Neuronal stem cell (in vitro differentiated cells): ENCODE data around the gene ZNF780B.

Experiments
- DNase-seq: peaks from one replicate; pipeline ENCODE4 v3.0.0-alpha.2; 2013; ENCODE audit warnings: low spot score
- H2AFZ ChIP-seq: one replicate; pipeline ENCODE4 v1.6.1; 2013; ENCODE audit warnings: mild to moderate bottlenecking, low read length, inconsistent platforms
- H2AK5ac ChIP-seq: 2 replicates; pipeline ENCODE4 v1.6.1; 2013; ENCODE audit warnings: low read depth, mild to moderate bottlenecking, inconsistent platforms, low read length, moderate library complexity, mixed read lengths
- H2BK120ac ChIP-seq: 2 replicates; pipeline ENCODE4 v1.6.1; 2013; ENCODE audit warnings: low read depth, mild to moderate bottlenecking, inconsistent platforms, low read length, moderate library complexity, mixed read lengths
- H2BK12ac ChIP-seq: one replicate; pipeline ENCODE4 v1.6.1; 2013; ENCODE audit warnings: low read length, inconsistent platforms
- H2BK15ac ChIP-seq: 2 replicates; pipeline ENCODE4 v1.6.1; 2013; ENCODE audit warnings: mild to moderate bottlenecking, low read length, inconsistent platforms, mixed read lengths
- H2BK5ac ChIP-seq: one replicate; pipeline ENCODE4 v1.6.1; 2013; ENCODE audit warnings: inconsistent platforms, mild to moderate bottlenecking, low read length, moderate library complexity
- H3K14ac ChIP-seq: one replicate; pipeline ENCODE4 v1.6.1; 2013; ENCODE audit warnings: low read length, inconsistent platforms
- H3K18ac ChIP-seq: 2 replicates; pipeline ENCODE4 v1.6.1; 2013; ENCODE audit warnings: low read length, inconsistent platforms
- H3K23ac ChIP-seq: 2 replicates; pipeline ENCODE4 v1.6.1; 2013; ENCODE audit warnings: low read depth, mild to moderate bottlenecking, mixed read lengths, low read length, inconsistent platforms; ENCODE audit not compliant: poor library complexity
- H3K27ac ChIP-seq: replicated peaks from 3 replicates; pipeline ENCODE4 v1.5.1; 2013; ENCODE audit warnings: low read length, inconsistent platforms
- H3K27me3 ChIP-seq, 3 experiments: 2 replicates each; pipeline ENCODE4 v1.6.1; 2013; ENCODE audit warnings: low read length in 3 of 3, mild to moderate bottlenecking in 2 of 3, inconsistent platforms in 1 of 3, low read depth in 1 of 3, mixed read lengths in 1 of 3, moderate library complexity in 1 of 3; ENCODE audit not compliant: control insufficient read depth in 3 of 3, insufficient read depth in 3 of 3
- H3K36me3 ChIP-seq, 2 donors: replicated peaks in 1 of 2; 2 replicates each; pipeline ENCODE4 v1.6.1; 2013; ENCODE audit warnings: low read length in 2 of 2; ENCODE audit not compliant: control insufficient read depth in 2 of 2, insufficient read depth in 2 of 2
- H3K4ac ChIP-seq: 2 replicates; pipeline ENCODE4 v1.6.1; 2013; ENCODE audit warnings: inconsistent platforms, mild to moderate bottlenecking, low read length, moderate library complexity
- H3K4me1 ChIP-seq, 2 donors: 1 replicate in 1 of 2; 2 replicates in 1 of 2; pipeline ENCODE4 v1.6.1; 2013; ENCODE audit warnings: low read length in 2 of 2, low read depth in 1 of 2; ENCODE audit not compliant: control insufficient read depth in 2 of 2, insufficient read depth in 1 of 2
- H3K4me2 ChIP-seq: one replicate; pipeline ENCODE4 v1.6.1; 2013; ENCODE audit warnings: mild to moderate bottlenecking, low read length, inconsistent platforms; ENCODE audit not compliant: insufficient read depth, poor library complexity, severe bottlenecking
- H3K4me3 ChIP-seq, 2 donors: 2 replicates each; pipeline ENCODE4 v1.5.1; 2013; ENCODE audit warnings: low read length in 2 of 2, mild to moderate bottlenecking in 2 of 2, inconsistent platforms in 1 of 2, moderate library complexity in 1 of 2
- H3K79me1 ChIP-seq: one replicate; pipeline ENCODE4 v1.6.1; 2013; ENCODE audit warnings: low read depth, mild to moderate bottlenecking, inconsistent platforms, low read length, moderate library complexity
- H3K9ac ChIP-seq: one replicate; pipeline ENCODE4 v1.6.1; 2013; ENCODE audit warnings: mild to moderate bottlenecking, low read depth, low read length, inconsistent platforms; ENCODE audit not compliant: poor library complexity
- H3K9me3 ChIP-seq, 2 donors: replicated peaks in 1 of 2; 2 replicates each; pipeline versions ENCODE3 to v1.6.1; 2013; ENCODE audit warnings: low read length in 2 of 2, mild to moderate bottlenecking in 2 of 2, inconsistent platforms in 1 of 2, low read depth in 1 of 2, mixed read lengths in 1 of 2, moderate library complexity in 1 of 2; ENCODE audit not compliant: control insufficient read depth in 2 of 2, insufficient read depth in 1 of 2
- H4K8ac ChIP-seq: one replicate; pipeline ENCODE4 v1.6.1; 2013; ENCODE audit warnings: low read depth, mild to moderate bottlenecking, inconsistent platforms, low read length, moderate library complexity
- H4K91ac ChIP-seq: one replicate; pipeline ENCODE4 v1.6.1; 2013; ENCODE audit warnings: low read length, low read depth, mild to moderate bottlenecking, inconsistent platforms; ENCODE audit not compliant: poor library complexity
- WGBS, 2 donors: extraction: QIAGEN DNeasy Blood & Tissue Kit; methylation state at CpG; one replicate each; pipeline ENCODE4 v1.1.7; 2013; ENCODE audit warnings: missing lambda C conversion rate in 2 of 2, mixed read lengths in 1 of 2; ENCODE audit not compliant: insufficient read length in 2 of 2, insufficient replicate concordance in 1 of 2; ENCODE audit errors: extremely low coverage in 2 of 2; 5-methylcytosine and 5-hydroxymethylcytosine counted together

ZNF780B gene

DNA sequence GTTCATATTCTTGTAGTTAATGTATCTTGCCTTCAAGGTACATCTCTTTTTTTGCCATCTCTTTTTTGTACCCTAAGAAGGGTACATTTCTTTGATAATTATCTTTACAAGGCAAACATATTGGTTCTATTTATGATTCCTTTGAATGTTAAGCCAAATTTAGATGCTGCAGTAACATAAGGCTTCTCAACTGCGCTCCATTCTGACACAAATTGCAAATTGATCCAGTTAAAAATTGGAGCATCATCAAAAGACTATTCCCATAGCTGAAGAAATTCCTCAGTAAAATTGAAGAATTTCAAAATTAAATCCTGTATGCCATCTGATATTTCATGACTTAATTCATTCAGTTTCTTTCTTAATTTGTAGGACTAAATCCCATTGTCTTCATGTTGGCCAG, 37.4 kb upstream of the ZNF780B start:
- H3K9ac ChIP-seq = no peak overlapping the region
- H3K79me1 ChIP-seq = no peaks in the 10 kb centered on the region
- H3K14ac ChIP-seq = no peak overlapping the region
- H2BK12ac ChIP-seq = no peak overlapping the region
- no peak overlapping the region for H3K4me3 ChIP-seq
- no peak overlapping the region for H2AK5ac ChIP-seq
- H3K36me3 ChIP-seq = no peaks in the 10 kb centered on the region
- peaks cover 3 to 4% of the 10 kb centered on the region in 2 donors for H3K4me1 ChIP-seq
- no peak overlapping the region for H4K8ac ChIP-seq
- no peak overlapping the region for H3K27ac ChIP-seq
- H2BK15ac ChIP-seq = no peak overlapping the region
- no peak overlapping the region for H2BK120ac ChIP-seq
- DNase-seq = no peak
- no peak overlapping the region for H3K4me2 ChIP-seq
- no peak overlapping the region for H3K18ac ChIP-seq
- no peak overlapping the region for H3K23ac ChIP-seq
- H2BK5ac ChIP-seq = no peak overlapping the region
- no peak overlapping the region for H2AFZ ChIP-seq
- no peak overlapping the region for H3K4ac ChIP-seq
- WGBS, 2 donors = no CpG with 5 or more reads among the region's 1 CpG
- no peak overlapping the region for H4K91ac ChIP-seq
- no peaks in the 10 kb centered on the region for H3K27me3 ChIP-seq
- H3K9me3 ChIP-seq = peaks cover 0 to 9% of the 10 kb centered on the region in 2 donors

DNA sequence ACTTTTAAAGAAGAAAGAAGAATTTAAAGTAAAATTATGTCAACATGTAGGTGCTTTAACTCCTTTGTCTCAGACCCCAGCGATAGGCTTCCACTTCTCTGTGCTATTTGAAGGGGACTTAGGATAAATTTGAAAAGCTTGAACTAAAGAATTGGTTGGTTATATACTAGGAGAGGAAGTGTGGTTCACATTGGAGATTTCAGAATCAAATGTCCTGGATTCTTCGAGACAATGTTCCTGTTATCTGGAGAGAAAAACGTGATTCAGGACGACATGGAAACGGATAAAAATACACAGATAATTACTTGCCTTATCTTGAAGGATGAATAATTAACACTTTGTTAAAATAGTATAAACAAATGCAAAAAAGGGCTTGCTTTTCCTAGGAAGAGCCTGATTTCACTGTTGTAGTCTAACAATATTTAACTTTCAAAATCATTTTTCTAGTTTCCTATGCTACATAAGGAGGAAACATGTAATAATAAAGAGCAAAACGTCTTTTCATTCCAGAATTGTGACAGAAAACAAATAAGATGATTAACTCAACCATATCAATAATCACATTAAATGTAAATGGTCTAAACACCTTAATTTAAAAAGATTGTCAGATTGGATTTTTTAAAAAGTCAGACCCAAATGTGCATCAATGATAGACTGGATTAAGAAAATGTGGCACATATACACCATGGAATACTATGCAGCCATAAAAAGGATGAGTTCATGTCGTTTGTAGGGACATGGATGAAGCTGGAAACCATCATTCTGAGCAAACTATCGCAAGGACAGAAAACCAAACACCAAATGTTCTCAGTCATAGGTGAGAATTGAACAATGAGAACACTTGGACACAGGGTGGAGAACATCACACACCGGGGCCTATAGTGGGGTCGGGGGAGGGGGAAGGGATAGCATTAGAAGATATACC, 35.4 kb upstream of the ZNF780B start:
- no peaks in the 10 kb centered on the region for H3K79me1 ChIP-seq
- H4K8ac ChIP-seq = no peak overlapping the region
- H2AK5ac ChIP-seq = no peak overlapping the region
- H3K4me2 ChIP-seq = peak overlapping the region; percentile 81
- no peaks in the 10 kb centered on the region for H3K36me3 ChIP-seq
- H2BK12ac ChIP-seq = no peak overlapping the region
- H3K23ac ChIP-seq = no peak overlapping the region
- H3K4me3 ChIP-seq = peak overlapping the region; percentile 74 to 93
- no peaks in the 10 kb centered on the region for H3K27me3 ChIP-seq
- no peak overlapping the region for H2BK120ac ChIP-seq
- no CpG with 5 or more reads among the region's 10 CpGs for WGBS, 2 donors
- no peak overlapping the region for H2BK5ac ChIP-seq
- H3K4ac ChIP-seq = no peak overlapping the region
- H2BK15ac ChIP-seq = no peak overlapping the region
- peak overlapping the region; percentile 94 for H2AFZ ChIP-seq
- no peak overlapping the region for H4K91ac ChIP-seq
- no peak for DNase-seq
- no peak overlapping the region for H3K18ac ChIP-seq
- peaks cover 0 to 13% of the 10 kb centered on the region in 2 donors for H3K9me3 ChIP-seq
- no peak overlapping the region for H3K9ac ChIP-seq
- no peak overlapping the region for H3K27ac ChIP-seq
- H3K4me1 ChIP-seq = peaks cover 3 to 4% of the 10 kb centered on the region in 2 donors
- no peak overlapping the region for H3K14ac ChIP-seq

DNA sequence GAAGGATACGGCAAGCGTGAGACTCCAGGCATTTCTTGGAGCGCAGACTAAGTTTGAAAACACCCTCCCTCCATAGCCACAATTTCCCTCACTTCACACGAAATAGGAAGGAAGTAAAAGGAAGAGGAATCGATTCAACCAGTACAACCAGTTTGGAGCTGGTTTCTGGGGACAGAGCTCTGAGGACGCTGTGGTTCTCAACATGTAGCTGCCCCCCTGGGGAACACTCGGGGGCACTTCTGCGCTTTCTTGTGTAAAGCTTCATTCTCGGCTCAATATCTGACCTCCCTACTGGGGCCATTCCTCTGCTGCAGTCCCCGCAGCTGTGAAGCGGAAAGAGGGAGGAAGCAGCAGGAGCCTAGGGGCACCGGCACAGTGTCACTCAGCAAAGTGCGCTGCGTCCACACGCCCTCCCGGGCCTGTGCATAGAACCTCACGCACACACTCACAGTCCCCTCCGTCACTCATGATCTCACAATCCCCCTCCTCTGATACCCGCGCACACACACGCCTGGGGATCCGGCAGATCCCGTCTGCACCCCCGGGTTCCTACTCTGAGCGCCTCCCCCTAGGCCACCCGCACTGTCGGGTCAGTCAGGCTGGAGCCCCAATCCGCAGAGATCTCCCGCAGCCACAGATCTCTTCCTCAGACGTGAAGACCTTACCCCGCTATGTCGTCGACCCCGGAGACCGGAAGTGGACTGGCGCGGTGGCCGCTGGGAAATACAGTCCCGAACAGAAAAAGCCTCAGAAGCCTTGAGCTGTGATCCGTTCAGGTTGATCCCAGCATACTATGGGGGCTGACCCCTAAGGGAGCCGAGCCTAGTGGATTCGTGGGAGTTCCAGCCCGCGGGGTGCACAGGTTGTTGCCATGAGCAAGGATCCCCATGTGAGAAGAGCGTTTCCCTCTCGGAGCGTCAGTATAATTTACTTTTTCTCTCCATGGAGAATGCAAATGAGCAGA, 34.5 kb upstream of the ZNF780B start, which contains the start of gene ZNF780A:
TSS of gene ZNF780A (minus strand) at position 703 of the 964 bp plus-strand sequence. CDS start 6,190 bp downstream, outside the sequence.
- Histone ChIP-seq H3K36me3 (no peaks in the 10 kb centered on the region), H3K79me1 (no peaks in the 10 kb centered on the region), H3K4me3 (peak within 1 kb of the TSS; percentile 74 to 93), H3K23ac (peak within 1 kb of the TSS; percentile 56), H2BK12ac (no peak within 1 kb of the TSS), H4K91ac (no peak within 1 kb of the TSS), H2AK5ac (peak within 1 kb of the TSS; percentile 6), H2BK15ac (peak within 1 kb of the TSS; percentile 18), H3K4me2 (peak within 1 kb of the TSS; percentile 81), H2AFZ (peak within 1 kb of the TSS; percentile 94), H3K9me3 (peaks cover 0 to 11% of the 10 kb centered on the region in 2 donors), H3K14ac (peak within 1 kb of the TSS; percentile 84), H3K4ac (no peak within 1 kb of the TSS), H3K18ac (peak within 1 kb of the TSS; percentile 92), H4K8ac (no peak within 1 kb of the TSS), H2BK5ac (peak within 1 kb of the TSS; percentile 72), H3K27me3 (no peaks in the 10 kb centered on the region), H3K9ac (peak within 1 kb of the TSS; percentile 90), H3K27ac (peak within 1 kb of the TSS; percentile 43), H2BK120ac (no peak within 1 kb of the TSS), H3K4me1 (peaks cover 3 to 4% of the 10 kb centered on the region in 2 donors)
- DNase-seq = peak; percentile 58
- no CpG with 5 or more reads among the region's 47 CpGs for WGBS, 2 donors
